IMR-90 (cell line): ENCODE results near the gene EMX1. TPM values are rescaled to one million over a fixed set of nuclear protein-coding genes. Genes with fewer than 3 reads are reported as not detected.

Experiments used
- ATAC-seq: fragments of 200-7000 bp; cut with Tn5 transposase; 2 replicates; pipeline ENCODE4 v1.9.1; 2020; ENCODE audit warnings: low read depth, mild to moderate bottlenecking, moderate library complexity
- BruUV-seq: library from RNA; stranded (reverse); fragments of 400-500 nt; replicated peaks from 2 replicates; lab custom pipeline; 2021; lab: Mats Ljungman, UMichigan
- CTCF ChIA-PET: fragments of 300-600 bp; formaldehyde crosslinking; extraction: SDS; loops from one replicate; lab custom pipeline; 2021; ENCODE audit warnings: antibody characterized with exemption; lab: Yijun Ruan, JAX
- POLR2A ChIA-PET: fragments of 300-600 bp; sonication (Branson Sonifier 250); formaldehyde crosslinking; loops from one replicate; lab custom pipeline; 2022; ENCODE audit warnings: antibody characterized with exemption; ENCODE audit not compliant: unreplicated experiment; lab: Charles Lee
- DNase-seq: peaks from one replicate; pipeline ENCODE4 v3.0.0; 2013
- H2AFZ ChIP-seq: replicated peaks from 2 replicates; pipeline ENCODE3; 2013; ENCODE audit warnings: low read length, mild to moderate bottlenecking; ENCODE audit not compliant: poor library complexity
- H2AK5ac ChIP-seq: 2 replicates; pipeline ENCODE4 v1.6.1; 2013; ENCODE audit warnings: low read depth, low read length, inconsistent platforms
- H2AK9ac ChIP-seq: replicated peaks from 2 replicates; pipeline ENCODE3; 2013; ENCODE audit warnings: mild to moderate bottlenecking, low read depth, low read length, moderate library complexity; ENCODE audit not compliant: poor library complexity
- H2BK120ac ChIP-seq: 2 replicates; pipeline ENCODE4 v1.6.1; 2013; ENCODE audit warnings: low read depth, low read length, inconsistent platforms
- H2BK15ac ChIP-seq: 3 replicates; pipeline ENCODE4 v1.6.1; 2013; ENCODE audit warnings: low read depth, low read length, inconsistent platforms
- H2BK20ac ChIP-seq: 2 replicates; pipeline ENCODE4 v1.6.1; 2013; ENCODE audit warnings: low read depth, mild to moderate bottlenecking, inconsistent platforms, low read length, moderate library complexity
- H2BK5ac ChIP-seq: 2 replicates; pipeline ENCODE4 v1.6.1; 2013; ENCODE audit warnings: mild to moderate bottlenecking, low read depth, low read length, inconsistent platforms; ENCODE audit not compliant: poor library complexity, severe bottlenecking
- H3K14ac ChIP-seq: replicated peaks from 2 replicates; pipeline ENCODE4 v1.6.1; 2013; ENCODE audit warnings: low read depth, low read length, inconsistent platforms
- H3K18ac ChIP-seq: 2 replicates; pipeline ENCODE4 v1.6.1; 2013; ENCODE audit warnings: low read depth, low read length, control low read depth
- H3K23ac ChIP-seq: 2 replicates; pipeline ENCODE4 v1.6.1; 2013; ENCODE audit warnings: low read depth, low read length, inconsistent platforms
- H3K27ac ChIP-seq: 2 replicates; pipeline ENCODE4 v1.5.1; 2013; ENCODE audit warnings: mild to moderate bottlenecking, control low read depth, low read length; ENCODE audit not compliant: insufficient read depth
- H3K27me3 ChIP-seq: 2 replicates; pipeline ENCODE4 v1.6.1; 2013; ENCODE audit warnings: low read length; ENCODE audit not compliant: control insufficient read depth, insufficient read depth
- H3K36me3 ChIP-seq: 2 replicates; pipeline ENCODE4 v1.6.1; 2013; ENCODE audit warnings: low read length, mixed read lengths; ENCODE audit not compliant: control insufficient read depth, insufficient read depth
- H3K4ac ChIP-seq: 2 replicates; pipeline ENCODE4 v1.6.1; 2013; ENCODE audit warnings: low read depth, low read length, inconsistent platforms
- H3K4me1 ChIP-seq: 2 replicates; pipeline ENCODE4 v1.6.1; 2013; ENCODE audit warnings: low read length, mixed read lengths; ENCODE audit not compliant: control insufficient read depth, insufficient read depth
- H3K4me2 ChIP-seq: 2 replicates; pipeline ENCODE4 v1.6.1; 2013; ENCODE audit warnings: low read depth, mild to moderate bottlenecking, control low read depth, low read length, moderate library complexity
- H3K4me3 ChIP-seq: 2 replicates; pipeline ENCODE4 v1.5.1; 2013; ENCODE audit warnings: low read depth, mild to moderate bottlenecking, control low read depth, low read length, moderate library complexity; ENCODE audit not compliant: insufficient read depth
- H3K56ac ChIP-seq: 2 replicates; pipeline ENCODE4 v1.6.1; 2013; ENCODE audit warnings: low read length, inconsistent platforms; ENCODE audit not compliant: insufficient read depth; ENCODE audit errors: extremely low read depth
- H3K79me1 ChIP-seq, 2 experiments: 2 replicates each; pipeline ENCODE4 v1.6.1; 2013; ENCODE audit warnings: low read length in 2 of 2, inconsistent platforms in 1 of 2, low read depth in 1 of 2
- H3K9ac ChIP-seq: 2 replicates; pipeline ENCODE4 v1.6.1; 2013; ENCODE audit warnings: low read depth, low read length, control low read depth
- H3K9me1 ChIP-seq: 2 replicates; pipeline ENCODE4 v1.6.1; 2013; ENCODE audit warnings: low read length, inconsistent platforms; ENCODE audit not compliant: insufficient read depth
- H3K9me3 ChIP-seq: 2 replicates; pipeline ENCODE4 v1.6.1; 2013; ENCODE audit warnings: low read length; ENCODE audit not compliant: control insufficient read depth, insufficient read depth
- H4K20me1 ChIP-seq: 2 replicates; pipeline ENCODE4 v1.6.1; 2013; ENCODE audit warnings: low read length, inconsistent platforms; ENCODE audit not compliant: insufficient read depth
- H4K5ac ChIP-seq: 2 replicates; pipeline ENCODE4 v1.6.1; 2013; ENCODE audit warnings: mild to moderate bottlenecking, low read depth, low read length, control low read depth
- H4K8ac ChIP-seq, 2 experiments: 2 replicates each; pipeline ENCODE4 v1.6.1; 2013; ENCODE audit warnings: low read depth in 2 of 2, low read length in 2 of 2, control low read depth in 1 of 2, inconsistent platforms in 1 of 2
- H4K91ac ChIP-seq: 2 replicates; pipeline ENCODE4 v1.6.1; 2013; ENCODE audit warnings: low read depth, low read length, inconsistent platforms; ENCODE audit not compliant: insufficient read depth
- RCOR1 ChIP-seq: IDR thresholded peaks from 2 replicates; pipeline ENCODE4 v1.6.1; 2012; ENCODE audit warnings: mild to moderate bottlenecking, low read length, improper control_type of control experiment; ENCODE audit not compliant: insufficient replicate concordance
- WGBS, 2 experiments: methylation state at CpG; one replicate each; pipeline versions ENCODE4 v1.1.5 to v1.1.7; 2013; ENCODE audit warnings: missing lambda C conversion rate in 2 of 2; ENCODE audit not compliant: insufficient read length in 1 of 2; ENCODE audit errors: extremely low coverage in 2 of 2; 5-methylcytosine and 5-hydroxymethylcytosine counted together
- dilution Hi-C: fragments of 300-500 bp; cut with HindIII; formaldehyde crosslinking; loops from one replicate; pipeline ENCODE4 v1.14.3; 2018; ENCODE audit warnings: low sequenced_read_pairs; ENCODE audit not compliant: unreplicated experiment
- in situ Hi-C: fragments of 300-500 bp; cut with MboI; formaldehyde crosslinking; loops from 3 replicates; pipeline ENCODE4 v1.14.3; 2019; ENCODE audit warnings: low sequenced_read_pairs, inconsistent platforms, mixed read lengths
- intact Hi-C: fragments of 100-400 bp; cut with micrococcal nuclease; formaldehyde crosslinking; loops from 2 replicates; pipeline ENCODE4 v1.10.0; 2022
- polyA plus RNA-seq, 3 experiments: library from polyadenylated mRNA; depleted of rRNA; stranded (reverse); fragments of >200 nt; gene quantifications; 2 replicates each; pipeline ENCODE4 v1.2.3, GENCODE V29; 2012; ENCODE audit warnings: low replicate concordance in 1 of 3
- total RNA-seq: library from RNA; depleted of rRNA; stranded (reverse); fragments of >200 nt; gene quantifications from 2 replicates; pipeline ENCODE4 v1.2.3, GENCODE V29; 2012

The EMX1 gene
- total and polyA plus RNA-seq, 2 of the 4 experiments (the other 2 are of a cell fraction): not detected

DNA sequence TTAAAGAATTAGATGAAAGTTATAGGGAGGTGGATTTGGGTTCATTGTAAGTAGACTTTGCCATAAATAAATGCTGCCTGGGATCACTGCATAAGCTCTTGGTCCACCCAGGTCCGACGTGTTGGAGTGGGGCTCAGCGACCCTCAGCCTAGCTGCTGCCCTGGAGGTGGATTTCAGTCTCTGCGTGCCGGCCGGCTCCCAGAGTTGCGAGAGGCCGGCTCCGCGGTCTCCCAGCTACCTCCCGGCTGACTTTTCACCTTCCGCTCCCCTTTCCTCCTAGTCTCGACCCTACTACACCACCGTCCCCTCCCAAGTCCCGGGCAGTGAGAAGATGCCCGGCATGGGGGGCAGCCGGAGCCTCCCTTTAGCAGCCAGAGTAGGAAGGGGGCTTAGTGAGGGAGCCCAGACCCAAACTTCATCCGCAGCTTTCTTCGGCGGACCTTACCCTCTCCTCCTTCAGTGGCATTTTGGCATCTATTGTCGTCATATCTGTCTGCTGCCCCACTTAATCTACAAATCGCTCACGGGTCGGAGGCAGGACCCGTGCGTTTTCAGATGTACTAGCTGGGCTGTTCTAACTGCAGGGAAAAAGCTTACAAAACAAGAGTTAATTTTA, 8.1 kb downstream of the EMX1 start:
- BruUV-seq: no TSS peak
- Histone ChIP-seq H3K18ac (no peak overlapping the region), H3K23ac (no peak overlapping the region; the same call in 1 of the 2 replicates), H3K4me3 (no peak overlapping the region), H2AK5ac (no peak overlapping the region), H4K20me1 (peaks cover 18% of the 10 kb centered on the region; the same call in 1 of the 2 replicates), H2BK15ac (no peak overlapping the region), H2AFZ (no peak overlapping the region), H4K5ac (no peak overlapping the region), H3K9ac (no peak overlapping the region), H3K4me2 (no peak overlapping the region), H3K27me3 (peaks cover 98% of the 10 kb centered on the region), H3K9me3 (peaks cover 24% of the 10 kb centered on the region), H2BK5ac (no peak overlapping the region), H3K9me1 (no peaks in the 10 kb centered on the region), H3K36me3 (no peaks in the 10 kb centered on the region), H3K79me1 (no peaks in the 10 kb centered on the region), H3K4ac (no peak overlapping the region), H4K8ac (no peak overlapping the region), H2AK9ac (no peak overlapping the region), H2BK20ac (no peak overlapping the region), H3K4me1 (no peaks in the 10 kb centered on the region), H3K27ac (no peak overlapping the region), H4K91ac (no peak overlapping the region), H2BK120ac (no peak overlapping the region), H3K14ac (no peak overlapping the region), H3K56ac (no peak overlapping the region)
- CTCF ChIA-PET: interaction anchor here (1.0 to 1.7 kb wide), 2 partner anchors 48 to 252 kb away, joined by 3 to 8 read pairs; no protein-coding TSS in a partner anchor
- POLR2A ChIA-PET: interaction anchor here (0.6 kb wide), 1 partner anchor 15 kb away, joined by 3 read pairs; no protein-coding TSS in a partner anchor
- in situ Hi-C loops: no loop called here
- DNase-seq (no peak), ATAC-seq (no peak)
- no peak for TF ChIP-seq RCOR1
- dilution Hi-C loops: no loop called here
- no CpG with 5 or more reads among the region's 26 CpGs for WGBS, 2 experiments
- intact Hi-C loops: no loop called here
